Immature natural killer cell (primary cell): ENCODE results near the gene DAPK1. TPM values are rescaled to one million over a fixed set of nuclear protein-coding genes. Genes with fewer than 3 reads are reported as not detected.

Experiments
- DNase-seq, 3 donors: peaks; one replicate each; pipeline ENCODE4 v3.0.0; 2022; ENCODE audit warnings: mixed read lengths in 1 of 3
- H3K27ac Mint-ChIP-seq, 6 donors: one replicate each; pipeline ENCODE4 v1.8.0; 2020; ENCODE audit warnings: mixed read lengths in 6 of 6, mild to moderate bottlenecking in 5 of 6, inconsistent platforms in 4 of 6, moderate library complexity in 3 of 6
- H3K27me3 Mint-ChIP-seq, 3 donors: one replicate each; pipeline ENCODE4 v1.8.0; 2020 to 2021; ENCODE audit warnings: low read depth in 3 of 3, mild to moderate bottlenecking in 3 of 3, mixed read lengths in 3 of 3, moderate library complexity in 3 of 3, inconsistent platforms in 1 of 3
- H3K36me3 Mint-ChIP-seq, 3 donors: one replicate each; pipeline ENCODE4 v1.8.0; 2020; ENCODE audit warnings: mixed read lengths in 3 of 3, inconsistent platforms in 2 of 3, mild to moderate bottlenecking in 2 of 3
- H3K4me1 Mint-ChIP-seq, 2 donors: one replicate each; pipeline ENCODE4 v1.8.0; 2020; ENCODE audit warnings: inconsistent platforms in 2 of 2, mild to moderate bottlenecking in 2 of 2, mixed read lengths in 2 of 2, moderate library complexity in 1 of 2
- H3K4me3 Mint-ChIP-seq, 5 donors: one replicate each; pipeline ENCODE4 v1.8.0; 2020; ENCODE audit warnings: mild to moderate bottlenecking in 5 of 5, mixed read lengths in 5 of 5, inconsistent platforms in 3 of 5, moderate library complexity in 3 of 5
- H3K9me3 Mint-ChIP-seq, 6 donors: one replicate each; pipeline ENCODE4 v1.8.0; 2020; ENCODE audit warnings: mild to moderate bottlenecking in 6 of 6, mixed read lengths in 6 of 6, inconsistent platforms in 4 of 6, moderate library complexity in 3 of 6
- polyA plus RNA-seq, 3 donors: library from polyadenylated mRNA; unstranded; fragments of 300-500 nt; fragmentation: Illumina TruSeq; gene quantifications; one replicate each; pipeline ENCODE4 v1.2.3, GENCODE V29; 2021

DAPK1 gene
- polyA plus RNA-seq, 3 donors from 2014 or later = 0.82 to 1.3 TPM; not detected in 1

- H3K4me3 Mint-ChIP-seq = no peak overlapping the region
- no peaks in the 10 kb centered on the region for H3K9me3 Mint-ChIP-seq
- no peak overlapping the region for H3K27ac Mint-ChIP-seq
- DNase-seq = no peak
- H3K27me3 Mint-ChIP-seq = no peaks in the 10 kb centered on the region
- H3K4me1 Mint-ChIP-seq = peaks cover 0 to 6% of the 10 kb centered on the region in 2 donors
- no peaks in the 10 kb centered on the region for H3K36me3 Mint-ChIP-seq
Observed at GRCh38 chr9:87531370-87532295, 34.0 kb downstream of the DAPK1 start.

GRCh38 chr9:87533271-87533670 lies 35.6 kb downstream of the DAPK1 start:
- no peaks in the 10 kb centered on the region for H3K27me3 Mint-ChIP-seq
- DNase-seq = no peak
- peaks cover 0 to 6% of the 10 kb centered on the region in 2 donors for H3K4me1 Mint-ChIP-seq
- H3K4me3 Mint-ChIP-seq = no peak overlapping the region
- H3K27ac Mint-ChIP-seq = no peak overlapping the region
- H3K9me3 Mint-ChIP-seq = no peaks in the 10 kb centered on the region
- no peaks in the 10 kb centered on the region for H3K36me3 Mint-ChIP-seq

- DNase-seq = no peak
- Mint-ChIP-seq H3K4me1 (peaks cover 0 to 6% of the 10 kb centered on the region in 2 donors), H3K27ac (no peak overlapping the region), H3K9me3 (no peaks in the 10 kb centered on the region), H3K36me3 (no peaks in the 10 kb centered on the region), H3K4me3 (no peak overlapping the region), H3K27me3 (no peaks in the 10 kb centered on the region)
Observed at GRCh38 chr9:87534036-87534435, 36.4 kb downstream of the DAPK1 start.

GRCh38 chr9:87534957-87535356 lies 37.3 kb downstream of the DAPK1 start:
- Mint-ChIP-seq H3K27ac (no peak overlapping the region), H3K4me1 (peaks cover 0 to 6% of the 10 kb centered on the region in 2 donors), H3K36me3 (no peaks in the 10 kb centered on the region), H3K9me3 (no peaks in the 10 kb centered on the region), H3K27me3 (no peaks in the 10 kb centered on the region), H3K4me3 (no peak overlapping the region)
- DNase-seq = no peak

- no peaks in the 10 kb centered on the region for H3K9me3 Mint-ChIP-seq
- no peaks in the 10 kb centered on the region for H3K36me3 Mint-ChIP-seq
- no peak overlapping the region for H3K4me3 Mint-ChIP-seq
- H3K4me1 Mint-ChIP-seq = peaks cover 0 to 6% of the 10 kb centered on the region in 2 donors
- no peak overlapping the region for H3K27ac Mint-ChIP-seq
- no peaks in the 10 kb centered on the region for H3K27me3 Mint-ChIP-seq
- no peak for DNase-seq
Observed at GRCh38 chr9:87535817-87536539, 38.3 kb downstream of the DAPK1 start.

- Mint-ChIP-seq H3K36me3 (no peaks in the 10 kb centered on the region), H3K27me3 (peaks cover 0 to 5% (median 0%) of the 10 kb centered on the region in 3 donors), H3K9me3 (no peaks in the 10 kb centered on the region), H3K4me1 (peaks cover 0 to 6% of the 10 kb centered on the region in 2 donors), H3K4me3 (no peak overlapping the region), H3K27ac (no peak overlapping the region)
- no peak for DNase-seq
Observed at GRCh38 chr9:87537625-87538024, 40.0 kb downstream of the DAPK1 start.

GRCh38 chr9:87540444-87541105 lies 42.9 kb downstream of the DAPK1 start:
- Mint-ChIP-seq H3K27ac (no peak overlapping the region), H3K36me3 (no peaks in the 10 kb centered on the region), H3K27me3 (peaks cover 0 to 5% (median 2%) of the 10 kb centered on the region in 3 donors), H3K4me1 (peaks cover 0 to 6% of the 10 kb centered on the region in 2 donors), H3K9me3 (no peaks in the 10 kb centered on the region), H3K4me3 (no peak overlapping the region)
- DNase-seq = no peak

- no peak overlapping the region for H3K27ac Mint-ChIP-seq
Observed at GRCh38 chr9:87541663-87542062, 44.0 kb downstream of the DAPK1 start.

GRCh38 chr9:87542141-87542540 lies 44.5 kb downstream of the DAPK1 start:
- H3K4me3 Mint-ChIP-seq = no peak overlapping the region
- H3K27ac Mint-ChIP-seq = no peak overlapping the region
- no peaks in the 10 kb centered on the region for H3K9me3 Mint-ChIP-seq
- no peak for DNase-seq
- peaks cover 0 to 5% (median 2%) of the 10 kb centered on the region in 3 donors for H3K27me3 Mint-ChIP-seq
- H3K4me1 Mint-ChIP-seq = no peaks in the 10 kb centered on the region
- H3K36me3 Mint-ChIP-seq = no peaks in the 10 kb centered on the region

More at GRCh38 chr9:87541663-87542062, 44.0 kb downstream of the DAPK1 start:
- no peaks in the 10 kb centered on the region for H3K36me3 Mint-ChIP-seq
- H3K9me3 Mint-ChIP-seq = no peaks in the 10 kb centered on the region
- H3K4me1 Mint-ChIP-seq = no peaks in the 10 kb centered on the region
- no peak overlapping the region for H3K4me3 Mint-ChIP-seq
- peaks cover 0 to 5% (median 2%) of the 10 kb centered on the region in 3 donors for H3K27me3 Mint-ChIP-seq
- no peak for DNase-seq

GRCh38 chr9:87543251-87543650 lies 45.6 kb downstream of the DAPK1 start:
- DNase-seq = no peak
- Mint-ChIP-seq H3K36me3 (no peaks in the 10 kb centered on the region), H3K27me3 (peaks cover 0 to 7% (median 2%) of the 10 kb centered on the region in 3 donors), H3K4me1 (no peaks in the 10 kb centered on the region), H3K27ac (no peak overlapping the region), H3K4me3 (no peak overlapping the region), H3K9me3 (no peaks in the 10 kb centered on the region)

GRCh38 chr9:87545858-87546257 lies 48.2 kb downstream of the DAPK1 start:
- no peak for DNase-seq
- Mint-ChIP-seq H3K9me3 (peaks cover 0 to 3% (median 0%) of the 10 kb centered on the region in 6 donors), H3K4me1 (no peaks in the 10 kb centered on the region), H3K4me3 (no peak overlapping the region), H3K36me3 (no peaks in the 10 kb centered on the region), H3K27me3 (peaks cover 0 to 7% (median 2%) of the 10 kb centered on the region in 3 donors), H3K27ac (no peak overlapping the region)

- DNase-seq = no peak
- Mint-ChIP-seq H3K4me1 (no peaks in the 10 kb centered on the region), H3K9me3 (peaks cover 0 to 3% (median 0%) of the 10 kb centered on the region in 6 donors), H3K4me3 (no peak overlapping the region), H3K27ac (no peak overlapping the region), H3K36me3 (no peaks in the 10 kb centered on the region), H3K27me3 (peaks cover 0 to 2% (median 2%) of the 10 kb centered on the region in 3 donors)
Observed at GRCh38 chr9:87546704-87547103, 49.0 kb downstream of the DAPK1 start.

- Mint-ChIP-seq H3K27me3 (peaks cover 0 to 4% (median 2%) of the 10 kb centered on the region in 3 donors), H3K27ac (no peak overlapping the region), H3K4me3 (no peak overlapping the region), H3K4me1 (no peaks in the 10 kb centered on the region), H3K36me3 (no peaks in the 10 kb centered on the region), H3K9me3 (peaks cover 0 to 3% (median 0%) of the 10 kb centered on the region in 6 donors)
- DNase-seq = no peak
Observed at GRCh38 chr9:87547671-87548081, 50.0 kb downstream of the DAPK1 start.

GRCh38 chr9:87548159-87548558 lies 50.5 kb downstream of the DAPK1 start:
- H3K4me1 Mint-ChIP-seq = no peaks in the 10 kb centered on the region
- DNase-seq = no peak
- no peak overlapping the region for H3K4me3 Mint-ChIP-seq
- H3K27ac Mint-ChIP-seq = no peak overlapping the region
- H3K9me3 Mint-ChIP-seq = peaks cover 0 to 3% (median 0%) of the 10 kb centered on the region in 6 donors
- no peaks in the 10 kb centered on the region for H3K36me3 Mint-ChIP-seq
- H3K27me3 Mint-ChIP-seq = peaks cover 0 to 4% (median 2%) of the 10 kb centered on the region in 3 donors
